ENCODE results near the gene TSPEAR. TPM values are rescaled to one million over a fixed set of nuclear protein-coding genes. Genes with fewer than 3 reads are reported as not detected.
"Not testable (repeated sequence)": the region's sequence is repeated elsewhere in the genome, so short reads cannot be mapped to it uniquely, and the experiment has no call there.

TSPEAR gene
- total RNA-seq, 1 experiment from 2014 or later, result not detected

DNA sequence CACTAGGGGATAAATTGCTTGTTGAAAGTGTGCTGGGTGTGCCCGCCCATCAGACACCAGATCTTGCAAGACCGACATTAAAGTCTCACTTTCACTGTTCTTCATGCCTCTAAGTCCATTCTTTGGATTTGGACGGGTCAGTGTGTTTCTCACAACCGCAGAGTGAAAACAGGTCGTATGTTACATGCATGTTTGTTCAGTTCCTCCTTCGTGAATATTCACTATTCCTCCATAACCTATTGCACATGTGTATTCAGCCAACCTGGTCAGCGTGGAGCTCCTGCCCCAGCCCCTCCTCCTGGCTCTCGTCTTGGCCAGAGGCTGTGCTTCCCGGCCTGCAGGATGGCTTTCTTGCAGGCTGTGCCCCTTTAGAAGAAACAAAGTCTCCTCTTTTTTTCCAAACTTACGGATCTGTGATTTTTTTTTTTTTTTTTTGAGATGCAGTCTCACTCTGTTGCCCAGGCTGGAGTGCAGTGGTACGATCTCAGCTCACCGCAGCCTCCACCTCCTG lies 116.9 kb downstream of the TSPEAR start:
- Histone ChIP-seq H3K27ac (no peak overlapping the region), H3K4me1 (peaks cover 6% of the 10 kb centered on the region), H3K36me3 (no peaks in the 10 kb centered on the region), H3K4me3 (no peak overlapping the region), H3K27me3 (no peaks in the 10 kb centered on the region), H3K9me3 (replicated peaks) (no peaks in the 10 kb centered on the region)
- DNase-seq, result no peak

DNA sequence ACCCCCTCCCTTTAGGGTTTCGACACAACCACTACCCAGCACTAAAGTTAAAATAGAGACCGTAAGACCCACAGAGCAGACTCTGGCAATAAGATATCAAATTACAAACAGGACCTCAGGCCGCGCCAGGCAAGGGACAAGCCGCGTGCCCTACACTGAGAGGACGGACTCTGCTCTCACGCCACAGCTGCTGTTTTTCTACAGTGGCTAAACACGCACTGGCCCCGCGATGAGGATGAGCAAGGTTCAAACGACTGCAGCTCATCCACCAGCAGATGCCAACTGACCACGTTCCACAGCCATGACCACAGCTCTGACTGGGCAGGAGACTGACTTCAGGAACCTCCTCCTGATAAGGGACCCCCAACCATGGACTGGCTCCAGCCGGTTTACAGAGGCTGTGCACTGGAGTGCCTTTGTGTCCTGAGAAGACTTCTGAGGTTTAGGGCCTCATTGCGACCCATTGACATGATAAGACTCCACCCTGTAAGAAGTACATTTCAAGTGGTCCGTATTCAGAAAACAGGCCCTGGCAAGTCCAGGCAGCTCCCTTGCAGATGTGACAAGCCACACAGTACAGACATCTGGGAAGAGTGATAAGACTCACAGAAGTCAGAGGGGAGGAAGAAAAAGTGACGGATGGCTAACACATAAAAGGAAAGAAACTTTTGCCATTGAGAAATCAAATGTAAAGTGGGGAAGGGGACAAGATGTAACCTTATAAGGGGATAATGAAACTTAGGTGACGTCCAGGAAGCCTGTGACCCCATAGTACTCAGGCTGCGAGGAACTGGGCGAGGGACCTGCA lies 117.6 kb downstream of the TSPEAR start:
- peak; percentile 23 to 41 for DNase-seq
- H3K36me3 ChIP-seq, result no peaks in the 10 kb centered on the region
- H3K4me3 ChIP-seq, result no peak overlapping the region
- no peak overlapping the region for H3K27ac ChIP-seq
- peaks cover 6% of the 10 kb centered on the region for H3K4me1 ChIP-seq
- no peaks in the 10 kb centered on the region for H3K27me3 ChIP-seq
- H3K9me3 ChIP-seq (replicated peaks), result no peaks in the 10 kb centered on the region

DNA sequence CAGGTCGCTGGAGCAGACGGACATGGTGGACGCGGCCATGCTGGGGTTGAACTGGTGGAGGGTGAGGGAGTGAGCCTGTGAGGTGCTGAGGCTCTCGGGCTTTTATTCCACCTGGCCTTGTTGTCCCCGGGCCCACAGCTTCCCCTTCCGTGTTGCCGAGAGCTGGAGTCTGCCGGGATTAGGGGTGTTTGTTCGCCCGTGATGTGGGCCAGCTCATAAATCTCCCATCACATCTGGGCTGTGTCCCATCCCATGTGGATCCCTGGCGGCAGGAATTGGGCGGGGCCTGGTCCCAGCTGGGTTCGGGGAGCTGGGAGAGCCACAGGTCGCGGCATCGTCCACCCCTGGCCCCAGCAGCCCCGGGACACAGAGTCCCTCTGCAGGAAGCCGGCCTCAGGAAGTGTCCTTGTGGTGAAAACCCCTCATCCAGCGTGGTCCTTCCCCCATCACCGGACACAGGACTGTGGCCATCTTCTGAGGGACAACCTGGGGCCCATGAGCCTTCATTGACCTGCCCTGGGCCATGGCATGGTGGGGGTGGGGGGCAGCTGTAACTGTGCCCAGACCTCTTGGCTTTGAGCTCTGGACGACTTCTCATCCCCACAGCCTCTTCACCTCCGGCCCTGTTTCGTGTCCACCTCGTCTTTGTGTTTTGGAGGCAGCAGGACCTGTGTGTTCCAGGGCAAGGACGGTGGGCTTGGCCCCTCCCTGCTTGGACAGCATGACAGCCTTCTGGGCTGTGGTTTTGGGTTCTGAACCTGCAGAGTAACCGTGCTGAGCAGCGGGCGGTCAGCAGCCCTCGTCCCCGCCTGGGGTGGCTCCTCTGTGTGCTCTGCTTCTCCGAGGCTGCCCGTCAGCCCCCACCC lies 118.7 kb downstream of the TSPEAR start, which contains the start of gene KRTAP10-6:
TSS of gene KRTAP10-6 (minus strand) at position 60 of the 866 bp plus-strand sequence. CDS start at position 39, 21 bp downstream.
- no peak for DNase-seq
- no peaks in the 10 kb centered on the region for H3K9me3 ChIP-seq (replicated peaks)
- H3K27ac ChIP-seq, result no peak within 1 kb of the TSS
- H3K4me3 ChIP-seq, result no peak within 1 kb of the TSS
- H3K27me3 ChIP-seq, result no peaks in the 10 kb centered on the region
- peaks cover 6% of the 10 kb centered on the region for H3K4me1 ChIP-seq
- no peaks in the 10 kb centered on the region for H3K36me3 ChIP-seq

DNA sequence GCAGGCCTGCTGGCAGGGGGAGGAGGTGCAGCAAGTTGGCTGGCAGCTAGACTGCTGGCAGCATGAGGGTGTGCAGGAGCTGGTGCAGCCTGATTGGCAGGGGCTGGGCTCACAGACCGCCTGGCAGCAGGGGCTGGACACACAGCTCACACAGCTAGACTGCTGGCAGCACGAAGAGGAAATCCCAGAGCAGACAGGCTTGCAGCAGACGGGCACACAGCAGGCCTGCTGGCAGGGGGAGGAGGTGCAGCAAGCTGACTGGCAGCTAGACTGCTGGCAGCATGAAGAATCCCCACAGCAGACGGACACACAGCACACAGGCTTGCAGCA lies 119.6 kb downstream of the TSPEAR start:
- H3K27ac ChIP-seq; H3K27me3 ChIP-seq; DNase-seq; H3K36me3 ChIP-seq; H3K4me3 ChIP-seq; H3K4me1 ChIP-seq; H3K9me3 ChIP-seq (replicated peaks): not testable (repeated sequence)

- not testable (repeated sequence) for H3K27me3 ChIP-seq; H3K4me1 ChIP-seq; H3K9me3 ChIP-seq (replicated peaks); H3K36me3 ChIP-seq; DNase-seq; H3K4me3 ChIP-seq; H3K27ac ChIP-seq
Observed at GRCh38 chr21:44590897-44591800, 120.2 kb downstream of the TSPEAR start.

DNA sequence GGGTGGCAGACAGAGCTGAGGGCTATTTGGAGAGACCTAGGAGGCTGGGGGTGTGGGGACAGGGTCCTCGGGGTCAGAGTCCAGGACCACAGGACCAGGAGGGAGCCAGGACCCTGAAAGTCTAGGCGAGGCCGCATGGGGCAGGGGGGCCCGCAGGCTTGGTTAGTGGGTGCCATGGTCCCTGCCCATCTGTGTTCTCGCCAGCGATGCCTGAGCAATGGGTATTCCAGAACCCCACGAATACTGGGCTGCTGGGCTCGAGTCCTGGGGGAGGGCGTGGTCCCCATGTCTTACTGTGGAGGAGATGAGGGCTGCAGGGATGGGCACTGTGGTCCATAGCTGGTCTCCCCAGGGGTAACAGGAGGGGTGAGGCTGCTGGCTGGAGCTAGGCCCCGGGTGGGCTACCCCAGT lies 121.1 kb downstream of the TSPEAR start:
- no peaks in the 10 kb centered on the region for H3K36me3 ChIP-seq
- no peaks in the 10 kb centered on the region for H3K27me3 ChIP-seq
- peaks cover 6% of the 10 kb centered on the region for H3K4me1 ChIP-seq
- H3K9me3 ChIP-seq (replicated peaks), result no peaks in the 10 kb centered on the region
- DNase-seq, result no peak
- H3K4me3 ChIP-seq, result no peak overlapping the region
- no peak overlapping the region for H3K27ac ChIP-seq

- H3K27ac ChIP-seq, result no peak overlapping the region
- no peak for DNase-seq
- H3K4me3 ChIP-seq, result no peak overlapping the region
- H3K27me3 ChIP-seq, result no peaks in the 10 kb centered on the region
- H3K36me3 ChIP-seq, result no peaks in the 10 kb centered on the region
- no peaks in the 10 kb centered on the region for H3K9me3 ChIP-seq (replicated peaks)
- peaks cover 6% of the 10 kb centered on the region for H3K4me1 ChIP-seq
Observed at GRCh38 chr21:44589586-44590305, 121.6 kb downstream of the TSPEAR start.

GRCh38 chr21:44589094-44589493 lies 122.3 kb downstream of the TSPEAR start:
- Histone ChIP-seq H3K4me1 (peaks cover 6% of the 10 kb centered on the region), H3K27me3 (no peaks in the 10 kb centered on the region), H3K27ac (no peak overlapping the region)

DNA sequence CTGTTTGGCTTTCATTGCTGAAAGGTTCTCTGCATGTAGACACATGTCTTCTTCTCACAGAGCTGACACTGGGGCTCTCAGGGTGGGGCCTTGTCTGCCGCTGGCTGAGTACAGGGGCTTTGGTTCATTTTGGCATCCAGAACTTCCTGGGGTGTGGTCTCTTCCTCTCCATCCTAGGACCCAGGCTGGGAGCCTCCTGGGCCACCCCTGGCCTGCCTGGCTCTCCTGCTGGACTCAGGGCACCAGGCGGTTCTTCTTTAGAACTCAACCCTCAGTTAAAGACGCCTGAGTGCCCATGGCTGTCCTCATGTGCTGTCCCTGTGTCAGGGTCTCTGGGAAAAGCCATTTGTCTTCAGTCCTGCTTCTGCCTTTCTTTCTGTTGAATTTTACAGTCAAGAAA lies 125.5 kb downstream of the TSPEAR start:
- DNase-seq, result no peak
- Histone ChIP-seq H3K4me3 (no peak overlapping the region), H3K9me3 (replicated peaks) (no peaks in the 10 kb centered on the region), H3K27me3 (no peaks in the 10 kb centered on the region), H3K27ac (no peak overlapping the region), H3K4me1 (no peaks in the 10 kb centered on the region), H3K36me3 (no peaks in the 10 kb centered on the region)

More at GRCh38 chr21:44589094-44589493, 122.3 kb downstream of the TSPEAR start:
- no peak overlapping the region for H3K4me3 ChIP-seq
- no peaks in the 10 kb centered on the region for H3K9me3 ChIP-seq (replicated peaks)
- DNase-seq, result no peak
- H3K36me3 ChIP-seq, result no peaks in the 10 kb centered on the region

GRCh38 chr21:44583800-44584147 lies 127.6 kb downstream of the TSPEAR start:
- Histone ChIP-seq H3K4me3 (no peak overlapping the region), H3K27ac (no peak overlapping the region), H3K36me3 (no peaks in the 10 kb centered on the region), H3K27me3 (no peaks in the 10 kb centered on the region), H3K4me1 (no peaks in the 10 kb centered on the region), H3K9me3 (replicated peaks) (no peaks in the 10 kb centered on the region)
- no peak for DNase-seq

- DNase-seq, result no peak
- Histone ChIP-seq H3K9me3 (replicated peaks) (no peaks in the 10 kb centered on the region), H3K4me3 (no peak overlapping the region), H3K36me3 (no peaks in the 10 kb centered on the region), H3K27ac (no peak overlapping the region), H3K27me3 (no peaks in the 10 kb centered on the region), H3K4me1 (no peaks in the 10 kb centered on the region)
Observed at GRCh38 chr21:44583089-44583799, 128.1 kb downstream of the TSPEAR start.

GRCh38 chr21:44582055-44582454 lies 129.3 kb downstream of the TSPEAR start:
- Histone ChIP-seq H3K27ac (no peak overlapping the region), H3K4me3 (no peak overlapping the region), H3K4me1 (no peaks in the 10 kb centered on the region), H3K36me3 (no peaks in the 10 kb centered on the region), H3K27me3 (no peaks in the 10 kb centered on the region), H3K9me3 (replicated peaks) (0 out of 2 replicates have a peak, but pooled peaks cover 1% of the 10 kb centered on the region)
- DNase-seq, result no peak

DNA sequence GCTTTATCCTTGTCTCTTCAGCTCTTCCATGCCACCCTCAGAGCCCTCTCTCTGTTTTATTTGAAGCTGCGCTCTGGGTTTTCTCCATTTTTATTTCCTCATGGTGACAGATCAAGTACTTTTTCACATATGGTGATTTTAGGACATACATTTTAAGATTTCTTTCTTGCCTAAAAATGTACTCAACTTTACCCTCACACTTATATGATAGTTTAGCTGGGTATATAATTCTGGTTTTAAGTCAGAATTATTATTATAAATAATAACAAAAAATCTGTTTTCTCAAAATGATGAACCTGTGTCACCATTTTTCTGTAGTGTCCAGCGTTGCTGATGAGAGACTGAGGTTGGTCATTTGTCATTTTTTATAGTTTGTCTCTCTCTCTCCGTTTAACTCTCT lies 130.2 kb downstream of the TSPEAR start:
- Histone ChIP-seq H3K9me3 (replicated peaks) (0 out of 2 replicates have a peak, but pooled peaks cover 4% of the 10 kb centered on the region), H3K4me3 (no peak overlapping the region), H3K36me3 (no peaks in the 10 kb centered on the region), H3K27me3 (no peaks in the 10 kb centered on the region), H3K4me1 (no peaks in the 10 kb centered on the region), H3K27ac (no peak overlapping the region)
- DNase-seq, result no peak
